Measurements from ENCODE around the gene CALN1.

- TF ChIP-seq CTCF (IDR thresholded peaks at IDR 0.05; ENCODE audit: low read depth, low read length, missing input control): no peak
- TF ChIP-seq YY1 (IDR thresholded peaks at IDR 0.05): no peak
- no peak for TF ChIP-seq TAF1 (conservative IDR thresholded peaks at IDR 0.05)
- TF ChIP-seq REST (IDR thresholded peaks at IDR 0.05): no peak
- no peak for TF ChIP-seq SP1 (IDR thresholded peaks at IDR 0.05)
- TF ChIP-seq RAD21 (IDR thresholded peaks at IDR 0.05): no peak
- TF ChIP-seq GABPA (IDR thresholded peaks at IDR 0.05 in 1 of 2, conservative IDR thresholded peaks at IDR 0.05 in 1 of 2): no peak
- no peak for TF ChIP-seq NR2F2 (IDR thresholded peaks at IDR 0.05)
- TF ChIP-seq FOXA1 (IDR thresholded peaks at IDR 0.05): no peak
- TF ChIP-seq EGR1 (IDR thresholded peaks at IDR 0.05; ENCODE audit: low read depth in 2 of 2): no peak
- TF ChIP-seq JUND (IDR thresholded peaks at IDR 0.05): no peak
These were observed 26.0 kb downstream of the CALN1 start for GRCh38 chr7:72386118-72386517.

Data from liver (tissue), 3 donors.